ENCODE data around the gene SHISA7.
A peak's percentile ranks its signal among the peaks of the same experiment; 100 is the strongest.

Gene SHISA7

GRCh38 chr19:55391702-55392615, 51.1 kb downstream of the SHISA7 start:
- FAIRE-seq (no peak), DNase-seq (ENCODE audit: insufficient read length, low spot score) (no peak)

- DNase-seq (ENCODE audit: insufficient read length, low spot score) (no peak), FAIRE-seq (no peak)
These were observed 51.9 kb downstream of the SHISA7 start for GRCh38 chr19:55391191-55391670.

- FAIRE-seq: no peak
- no peak for DNase-seq (ENCODE audit: insufficient read length, low spot score)
These were observed 52.6 kb downstream of the SHISA7 start for GRCh38 chr19:55390461-55390880.

- no peak for FAIRE-seq
- DNase-seq (ENCODE audit: insufficient read length, low spot score): no peak
These were observed 53.4 kb downstream of the SHISA7 start for GRCh38 chr19:55389386-55390317.

GRCh38 chr19:55387736-55388497, 55.2 kb downstream of the SHISA7 start:
- DNase-seq (ENCODE audit: insufficient read length, low spot score): no peak
- no peak for FAIRE-seq

GRCh38 chr19:55386493-55386971, 56.6 kb downstream of the SHISA7 start:
- no peak for FAIRE-seq
- DNase-seq (ENCODE audit: insufficient read length, low spot score): no peak

GRCh38 chr19:55385724-55386492, 57.2 kb downstream of the SHISA7 start, which contains the start of gene RPL28:
Gene RPL28, plus strand, starts transcription at chr19:55385932. Its CDS starts 426 bp downstream, at chr19:55386358.
- FAIRE-seq: peak; percentile 75
- DNase-seq (ENCODE audit: insufficient read length, low spot score): peak; percentile 92

- DNase-seq (ENCODE audit: insufficient read length, low spot score) (peak; percentile 92), FAIRE-seq (no peak)
These were observed 58.0 kb downstream of the SHISA7 start for GRCh38 chr19:55384920-55385723.

- FAIRE-seq (no peak), DNase-seq (ENCODE audit: insufficient read length, low spot score) (no peak)
These were observed 58.8 kb downstream of the SHISA7 start, which contains the start of gene TMEM238 for GRCh38 chr19:55384131-55384919. Gene TMEM238, minus strand, starts transcription at chr19:55384292. Its CDS starts 33 bp downstream, at chr19:55384259.

- FAIRE-seq (no peak), DNase-seq (ENCODE audit: insufficient read length, low spot score) (no peak)
These were observed 59.6 kb downstream of the SHISA7 start for GRCh38 chr19:55383279-55384130.

GRCh38 chr19:55382522-55383054, 60.5 kb downstream of the SHISA7 start:
- FAIRE-seq: no peak
- DNase-seq (ENCODE audit: insufficient read length, low spot score): no peak

GRCh38 chr19:55382013-55382412, 61.1 kb downstream of the SHISA7 start:
- FAIRE-seq (peak; percentile 48), DNase-seq (ENCODE audit: insufficient read length, low spot score) (no peak)

- DNase-seq (ENCODE audit: insufficient read length, low spot score) (no peak), FAIRE-seq (no peak)
These were observed 63.9 kb downstream of the SHISA7 start for GRCh38 chr19:55379174-55379573.
